CD14-positive monocyte (primary cell): ENCODE measurements around the gene NOD2. TPM values are rescaled to one million over a fixed set of nuclear protein-coding genes. Genes with fewer than 3 reads are reported as not detected.
A peak's percentile ranks its signal among the peaks of the same experiment; 100 is the strongest.

Experiments
- DNase-seq, 3 donors: peaks; one replicate each; pipeline ENCODE4 v3.0.0-alpha.2; 2011 to 2022
- H2AFZ ChIP-seq: 2 replicates; pipeline ENCODE4 v1.6.0; 2012; ENCODE audit warnings: mild to moderate bottlenecking, low read depth, low read length, inconsistent platforms; ENCODE audit not compliant: insufficient read depth, poor library complexity, severe bottlenecking
- H3K27ac ChIP-seq, 2 donors: 1 replicate in 1 of 2; 2 replicates in 1 of 2; pipeline ENCODE4 v1.5.1; 2012 to 2013; ENCODE audit warnings: low read length in 2 of 2, control low read depth in 1 of 2, inconsistent platforms in 1 of 2, low read depth in 1 of 2, mild to moderate bottlenecking in 1 of 2
- H3K27me3 ChIP-seq, 2 donors: one replicate each; pipeline versions ENCODE4 v1.6.0 to v1.6.1; 2011 to 2013; ENCODE audit warnings: low read length in 2 of 2; ENCODE audit not compliant: control insufficient read depth in 2 of 2, insufficient read depth in 2 of 2
- H3K36me3 ChIP-seq, 2 donors: replicated peaks in 1 of 2; 1 replicate in 1 of 2; 2 replicates in 1 of 2; pipeline versions ENCODE4 v1.5.1 to v1.6.1; 2012 to 2013; ENCODE audit warnings: low read length in 2 of 2, control low read depth in 1 of 2, inconsistent platforms in 1 of 2, mild to moderate bottlenecking in 1 of 2; ENCODE audit not compliant: insufficient read depth in 2 of 2, control insufficient read depth in 1 of 2
- H3K4me1 ChIP-seq, 2 donors: 1 replicate in 1 of 2; 2 replicates in 1 of 2; pipeline versions ENCODE4 v1.5.1 to v1.6.1; 2012 to 2013; ENCODE audit warnings: low read length in 2 of 2, control low read depth in 1 of 2, inconsistent platforms in 1 of 2, mild to moderate bottlenecking in 1 of 2, moderate library complexity in 1 of 2; ENCODE audit not compliant: insufficient read depth in 2 of 2, control insufficient read depth in 1 of 2
- H3K4me2 ChIP-seq: replicated peaks from 2 replicates; pipeline ENCODE3; 2012; ENCODE audit warnings: low read length, moderate library complexity, mild to moderate bottlenecking; ENCODE audit not compliant: poor library complexity, severe bottlenecking; ENCODE audit errors: extremely low read depth
- H3K4me3 ChIP-seq, 3 experiments: fragments of 200-600 bp in 1 of 3; sonication (generic) in 1 of 3; replicated peaks in 1 of 3; 1 replicate in 2 of 3; 2 replicates in 1 of 3; pipeline ENCODE4 v1.5.1; 2011 to 2013; ENCODE audit warnings: low read length in 3 of 3, mild to moderate bottlenecking in 3 of 3, control low read depth in 2 of 3, low read depth in 2 of 3, inconsistent platforms in 1 of 3, moderate library complexity in 1 of 3
- H3K79me2 ChIP-seq: 2 replicates; pipeline ENCODE4 v1.6.0; 2012; ENCODE audit warnings: mild to moderate bottlenecking, control low read depth, inconsistent platforms, low read length, moderate library complexity; ENCODE audit not compliant: insufficient read depth
- H3K9ac ChIP-seq: 2 replicates; pipeline ENCODE4 v1.6.0; 2017; ENCODE audit warnings: low read length, mild to moderate bottlenecking; ENCODE audit not compliant: insufficient read depth, poor library complexity, severe bottlenecking
- H3K9me3 ChIP-seq, 2 donors: replicated peaks in 1 of 2; 1 replicate in 1 of 2; 2 replicates in 1 of 2; pipeline versions ENCODE4 v1.5.1 to v1.6.1; 2012 to 2013; ENCODE audit warnings: low read length in 2 of 2, control low read depth in 1 of 2; ENCODE audit not compliant: control insufficient read depth in 1 of 2, insufficient read depth in 1 of 2
- H4K20me1 ChIP-seq: 2 replicates; pipeline ENCODE4 v1.6.0; 2012; ENCODE audit warnings: mild to moderate bottlenecking, low read length, control low read depth, moderate library complexity; ENCODE audit not compliant: insufficient read depth
- H3K27ac Mint-ChIP-seq, 7 donors: one replicate each; pipeline ENCODE4 v1.8.0; 2020; ENCODE audit warnings: mild to moderate bottlenecking in 7 of 7, mixed read lengths in 7 of 7, moderate library complexity in 6 of 7, inconsistent platforms in 2 of 7
- H3K27me3 Mint-ChIP-seq, 3 donors: one replicate each; pipeline ENCODE4 v1.8.0; 2021 to 2022; ENCODE audit warnings: low read depth in 3 of 3, mild to moderate bottlenecking in 3 of 3, mixed read lengths in 3 of 3, moderate library complexity in 3 of 3, inconsistent platforms in 1 of 3
- H3K36me3 Mint-ChIP-seq, 2 donors: one replicate each; pipeline ENCODE4 v1.8.0; 2020; ENCODE audit warnings: mixed read lengths in 2 of 2, inconsistent platforms in 1 of 2, mild to moderate bottlenecking in 1 of 2
- H3K4me1 Mint-ChIP-seq: one replicate; pipeline ENCODE4 v1.8.0; 2020; ENCODE audit warnings: mild to moderate bottlenecking, mixed read lengths
- H3K4me3 Mint-ChIP-seq, 2 donors: one replicate each; pipeline ENCODE4 v1.8.0; 2020; ENCODE audit warnings: mild to moderate bottlenecking in 2 of 2, mixed read lengths in 2 of 2, moderate library complexity in 1 of 2
- H3K9me3 Mint-ChIP-seq, 7 donors: one replicate each; pipeline ENCODE4 v1.8.0; 2020 to 2022; ENCODE audit warnings: mixed read lengths in 7 of 7, mild to moderate bottlenecking in 6 of 7, moderate library complexity in 6 of 7, inconsistent platforms in 2 of 7
- WGBS: methylation state at CpG from one replicate; pipeline ENCODE4 v1.1.5; 2013; ENCODE audit warnings: missing lambda C conversion rate; ENCODE audit not compliant: insufficient coverage; 5-methylcytosine and 5-hydroxymethylcytosine counted together
- intact Hi-C, 2 donors: fragments of 100-400 bp; cut with micrococcal nuclease; formaldehyde crosslinking; loops; one replicate each; pipeline versions ENCODE4 v1.15.0 to v1.15.1; 2023
- polyA plus RNA-seq, 3 donors: library from polyadenylated mRNA; depleted of rRNA in 1 of 3; unstranded in 2 of 3; stranded (reverse) in 1 of 3; fragments of 300-500 nt in 2 of 3; fragments of >200 nt in 1 of 3; fragmentation: Illumina TruSeq in 2 of 3; gene quantifications; 1 replicate in 2 of 3; 2 replicates in 1 of 3; pipeline ENCODE4 v1.2.3, GENCODE V29; 2012 to 2021
- TF ChIP-seq, protein P1 (sequence below): fragments of 200-600 bp; IDR thresholded peaks from one replicate; pipeline ENCODE4 v1.8.0; 2022; ENCODE audit warnings: antibody characterized with exemption, mild to moderate bottlenecking

The NOD2 gene
- polyA plus RNA-seq, 3 donors: 18.5 to 83.3 (median 29.7) TPM

DNA sequence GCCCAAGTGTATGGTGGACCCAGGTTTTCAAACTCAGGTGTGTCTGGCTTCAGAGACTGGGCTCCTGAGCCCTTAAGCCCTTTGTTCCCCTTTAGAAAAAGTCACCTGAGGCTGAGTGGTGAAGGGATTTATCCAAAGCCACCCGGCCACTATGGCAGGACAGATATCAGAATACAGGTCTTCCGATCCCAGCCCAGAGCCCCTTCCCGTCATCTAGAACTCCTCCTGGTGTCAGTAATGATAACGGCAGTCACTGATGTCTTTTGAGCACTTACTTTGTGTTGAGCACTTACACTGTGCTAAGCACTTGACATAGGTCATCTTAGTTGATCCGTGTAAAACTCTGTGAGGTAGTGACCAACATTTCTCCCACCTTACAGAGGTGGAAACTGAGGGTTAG lies 16.6 kb downstream of the NOD2 start:
- intact Hi-C loops: loop anchor here (5.0 kb wide), 2 partner anchors 33 to 38 kb away; no protein-coding TSS in a partner anchor
- peak overlapping the region; percentile 91 to 97 (median 94) for H3K27ac Mint-ChIP-seq
- 82% methylated on average over 3 of the region's 5 CpGs for WGBS

DNA sequence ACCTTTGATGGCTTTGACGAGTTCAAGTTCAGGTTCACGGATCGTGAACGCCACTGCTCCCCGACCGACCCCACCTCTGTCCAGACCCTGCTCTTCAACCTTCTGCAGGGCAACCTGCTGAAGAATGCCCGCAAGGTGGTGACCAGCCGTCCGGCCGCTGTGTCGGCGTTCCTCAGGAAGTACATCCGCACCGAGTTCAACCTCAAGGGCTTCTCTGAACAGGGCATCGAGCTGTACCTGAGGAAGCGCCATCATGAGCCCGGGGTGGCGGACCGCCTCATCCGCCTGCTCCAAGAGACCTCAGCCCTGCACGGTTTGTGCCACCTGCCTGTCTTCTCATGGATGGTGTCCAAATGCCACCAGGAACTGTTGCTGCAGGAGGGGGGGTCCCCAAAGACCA lies 17.6 kb downstream of the NOD2 start:
- Histone ChIP-seq H2AFZ (no peak overlapping the region), H3K27me3 (no peaks in the 10 kb centered on the region), H3K27ac (peak overlapping the region; percentile 50 to 92), H4K20me1 (peaks cover 80% of the 10 kb centered on the region), H3K4me2 (no peak overlapping the region), H3K36me3 (peaks cover 68 to 91% of the 10 kb centered on the region in 2 donors), H3K9me3 (no peaks in the 10 kb centered on the region), H3K9ac (no peak overlapping the region), H3K79me2 (peaks cover 96% of the 10 kb centered on the region), H3K4me3 (no peak overlapping the region), H3K4me1 (peaks cover 93 to 96% of the 10 kb centered on the region in 2 donors)
- Mint-ChIP-seq H3K4me1 (peaks cover 92% of the 10 kb centered on the region), H3K27me3 (no peaks in the 10 kb centered on the region), H3K27ac (peak overlapping the region; percentile 9 to 94 (median 63)), H3K36me3 (peaks cover 66 to 93% of the 10 kb centered on the region in 2 donors), H3K4me3 (no peak overlapping the region), H3K9me3 (no peaks in the 10 kb centered on the region)
- WGBS: 98% methylated on average over 21 of the region's 21 CpGs
- no peak for DNase-seq
- TF ChIP-seq, protein P1, sequence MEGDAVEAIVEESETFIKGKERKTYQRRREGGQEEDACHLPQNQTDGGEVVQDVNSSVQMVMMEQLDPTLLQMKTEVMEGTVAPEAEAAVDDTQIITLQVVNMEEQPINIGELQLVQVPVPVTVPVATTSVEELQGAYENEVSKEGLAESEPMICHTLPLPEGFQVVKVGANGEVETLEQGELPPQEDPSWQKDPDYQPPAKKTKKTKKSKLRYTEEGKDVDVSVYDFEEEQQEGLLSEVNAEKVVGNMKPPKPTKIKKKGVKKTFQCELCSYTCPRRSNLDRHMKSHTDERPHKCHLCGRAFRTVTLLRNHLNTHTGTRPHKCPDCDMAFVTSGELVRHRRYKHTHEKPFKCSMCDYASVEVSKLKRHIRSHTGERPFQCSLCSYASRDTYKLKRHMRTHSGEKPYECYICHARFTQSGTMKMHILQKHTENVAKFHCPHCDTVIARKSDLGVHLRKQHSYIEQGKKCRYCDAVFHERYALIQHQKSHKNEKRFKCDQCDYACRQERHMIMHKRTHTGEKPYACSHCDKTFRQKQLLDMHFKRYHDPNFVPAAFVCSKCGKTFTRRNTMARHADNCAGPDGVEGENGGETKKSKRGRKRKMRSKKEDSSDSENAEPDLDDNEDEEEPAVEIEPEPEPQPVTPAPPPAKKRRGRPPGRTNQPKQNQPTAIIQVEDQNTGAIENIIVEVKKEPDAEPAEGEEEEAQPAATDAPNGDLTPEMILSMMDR: no peak
- intact Hi-C loops: loop anchor here (5.0 kb wide), 2 partner anchors 34 to 39 kb away; no protein-coding TSS in a partner anchor

More for the DNA sequence above, 16.6 kb downstream of the NOD2 start:
- peaks cover 0 to 1% (median under 1%) of the 10 kb centered on the region in 7 donors for H3K9me3 Mint-ChIP-seq
- Histone ChIP-seq H3K9ac (peak overlapping the region; percentile 27), H3K4me1 (peaks cover 86 to 99% of the 10 kb centered on the region in 2 donors), H3K36me3 (peaks cover 61 to 91% of the 10 kb centered on the region in 2 donors), H3K79me2 (peaks cover 96% of the 10 kb centered on the region), H3K9me3 (no peaks in the 10 kb centered on the region), H2AFZ (no peak overlapping the region), H4K20me1 (peaks cover 79% of the 10 kb centered on the region), H3K4me2 (peak overlapping the region; percentile 47), H3K27me3 (no peaks in the 10 kb centered on the region), H3K4me3 (peak overlapping the region in 1 of 3 experiments; percentile 50), H3K27ac (peak overlapping the region; percentile 77 to 92)
- peak overlapping the region; percentile 25 to 35 for H3K4me3 Mint-ChIP-seq
- H3K36me3 Mint-ChIP-seq: peaks cover 70 to 93% of the 10 kb centered on the region in 2 donors
- no peaks in the 10 kb centered on the region for H3K27me3 Mint-ChIP-seq
- DNase-seq: no peak
- TF ChIP-seq, protein P1: peak; percentile 11
- peaks cover 95% of the 10 kb centered on the region for H3K4me1 Mint-ChIP-seq
